Sigmoid colon (tissue), 7 donors: ENCODE measurements around the gene CCNK. TPM values are rescaled to one million over a fixed set of nuclear protein-coding genes. Genes with fewer than 3 reads are reported as not detected.

Experiments used
- DNase-seq: peaks from one replicate; pipeline ENCODE4 v3.0.0-alpha.2; 2019
- H3K27ac ChIP-seq, 4 donors: fragments of 200-600 bp; sonication (generic); one replicate each; pipeline ENCODE4 v1.5.1; 2016 to 2019; ENCODE audit warnings: mild to moderate bottlenecking in 1 of 4
- H3K27me3 ChIP-seq, 3 donors: fragments of 200-600 bp; sonication (generic); one replicate each; pipeline ENCODE4 v1.5.1; 2019; ENCODE audit warnings: mild to moderate bottlenecking in 1 of 3
- H3K36me3 ChIP-seq, 4 donors: fragments of 200-600 bp; sonication (generic); one replicate each; pipeline ENCODE4 v1.5.1; 2016 to 2019
- H3K4me1 ChIP-seq, 4 donors: fragments of 200-600 bp; sonication (generic); one replicate each; pipeline ENCODE4 v1.5.1; 2017 to 2019
- H3K4me3 ChIP-seq, 4 donors: fragments of 200-600 bp; sonication (generic); one replicate each; pipeline ENCODE4 v1.5.1; 2017 to 2019; ENCODE audit warnings: mild to moderate bottlenecking in 2 of 4, moderate library complexity in 1 of 4
- H3K9me3 ChIP-seq, 4 donors: fragments of 200-600 bp in 3 of 4; sonication (generic) in 3 of 4; one replicate each; pipeline versions ENCODE4 v1.5.1 to v1.6.1; 2013 to 2019
- CTCF ChIP-seq, 4 experiments: fragments of 450-650 bp in 3 of 4; fragments of 200-600 bp in 1 of 4; IDR thresholded peaks; one replicate each; pipeline ENCODE4 v1.5.1; 2016 to 2019; ENCODE audit warnings: antibody characterized with exemption in 4 of 4, mild to moderate bottlenecking in 3 of 4, moderate library complexity in 2 of 4
- EP300 ChIP-seq, 4 donors: sonication (generic); formaldehyde crosslinking; IDR thresholded peaks; one replicate each; pipeline ENCODE4 v1.6.1; 2017; ENCODE audit warnings: antibody characterized with exemption in 4 of 4
- POLR2A ChIP-seq, 2 donors: fragments of 450-650 bp; IDR thresholded peaks; one replicate each; pipeline ENCODE4 v1.6.1; 2016; ENCODE audit warnings: antibody characterized with exemption in 2 of 2, mild to moderate bottlenecking in 2 of 2, moderate library complexity in 2 of 2
- POLR2AphosphoS5 ChIP-seq, 4 donors: sonication (generic); formaldehyde crosslinking; IDR thresholded peaks; one replicate each; pipeline ENCODE4 v1.6.1; 2017; ENCODE audit warnings: antibody characterized with exemption in 4 of 4
- WGBS, 2 donors: extraction: QIAGEN DNeasy Blood & Tissue Kit; methylation state at CpG; one replicate each; pipeline ENCODE4 v1.1.7; 2013; 5-methylcytosine and 5-hydroxymethylcytosine counted together
- intact Hi-C: fragments of 100-400 bp; cut with DNase I; formaldehyde crosslinking; loops from one replicate; pipeline ENCODE4 v1.15.1; 2023
- polyA plus RNA-seq, 3 donors: library from polyadenylated mRNA; stranded (reverse); fragments of 200-250 nt; gene quantifications; one replicate each; pipeline ENCODE4 v1.2.3, GENCODE V29; 2013
- total RNA-seq, 4 donors: library from RNA; depleted of rRNA; stranded (reverse); fragments of >200 nt; gene quantifications; one replicate each; pipeline ENCODE4 v1.1.0, GENCODE V29; 2016
- donor health status: healthy with polysubstance abuse.
- donor health status: Bipolar disorder and iron deficiency.
- donor health status: healthy.

CCNK gene
- total and polyA plus RNA-seq, 7 donors = 13.2 to 25.9 (median 18.1) TPM

GRCh38 chr14:99513946-99514551 lies 32.8 kb downstream of the CCNK start:
- no peak for DNase-seq
- no peaks in the 10 kb centered on the region for H3K9me3 ChIP-seq
- peaks cover 17 to 44% (median 27%) of the 10 kb centered on the region in 4 donors for H3K36me3 ChIP-seq
- H3K4me3 ChIP-seq = no peak overlapping the region
- H3K27me3 ChIP-seq = no peaks in the 10 kb centered on the region
- intact Hi-C loops = no loop called here
- H3K4me1 ChIP-seq = peaks cover 0 to 53% (median 44%) of the 10 kb centered on the region in 4 donors
- TF ChIP-seq POLR2A (IDR thresholded peaks at IDR 0.05) (no peak), EP300 (IDR thresholded peaks at IDR 0.05) (no peak), POLR2AphosphoS5 (IDR thresholded peaks at IDR 0.05) (no peak), CTCF (IDR thresholded peaks at IDR 0.05) (no peak)
- 86 to 87% methylated on average over 13 of the region's 13 CpGs for WGBS, 2 donors
- H3K27ac ChIP-seq = peak overlapping the region in 3 of 4 donors; percentile 12 to 86 (median 84)

DNA sequence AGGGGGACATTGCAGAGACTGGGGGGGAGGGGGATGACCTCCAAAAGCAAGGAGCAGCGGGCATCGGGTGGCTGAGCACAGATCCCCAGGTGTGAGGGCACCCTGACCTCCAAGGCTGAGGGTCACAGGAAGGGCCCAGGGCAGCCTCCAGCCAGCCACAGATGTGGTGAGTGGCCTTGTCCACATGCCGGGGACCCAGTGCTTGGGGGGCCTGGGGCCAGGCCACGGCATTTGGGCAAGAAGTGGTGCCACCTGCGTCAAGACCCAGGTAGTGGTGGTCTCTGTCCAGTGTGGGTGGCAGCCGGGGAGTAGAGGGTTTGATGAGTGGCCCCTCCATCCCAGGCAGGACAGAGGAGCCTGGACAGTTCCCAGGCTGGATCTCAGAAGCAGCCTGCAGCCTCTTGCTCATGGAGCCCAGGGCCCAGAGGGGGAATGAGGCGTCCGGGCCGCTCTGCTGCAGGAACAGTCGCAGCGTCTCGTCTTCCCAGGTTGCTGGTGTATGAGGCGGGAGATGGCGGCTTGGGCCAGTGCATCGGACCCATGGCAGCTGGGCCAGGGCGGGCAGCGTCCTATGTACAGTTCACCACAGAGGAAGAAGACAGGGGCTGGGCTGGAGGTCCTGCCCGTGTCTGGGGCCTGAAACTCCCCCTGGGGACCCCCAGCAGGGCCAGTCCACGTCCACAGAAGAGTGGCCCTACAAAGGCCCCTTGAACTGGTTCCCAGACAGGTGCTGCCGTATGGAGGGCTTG lies 33.5 kb downstream of the CCNK start:
- Histone ChIP-seq H3K9me3 (no peaks in the 10 kb centered on the region), H3K27ac (peak overlapping the region in 3 of 4 donors; percentile 12 to 86 (median 84)), H3K4me3 (no peak overlapping the region), H3K36me3 (peaks cover 10 to 37% (median 21%) of the 10 kb centered on the region in 4 donors), H3K4me1 (peaks cover 0 to 53% (median 44%) of the 10 kb centered on the region in 4 donors), H3K27me3 (no peaks in the 10 kb centered on the region)
- intact Hi-C loops = no loop called here
- DNase-seq = no peak
- no peak for TF ChIP-seq POLR2A (IDR thresholded peaks at IDR 0.05)
- 92 to 93% methylated on average over 20 of the region's 20 CpGs for WGBS, 2 donors

- Histone ChIP-seq H3K4me3 (no peak overlapping the region), H3K27ac (peak overlapping the region in 1 of 4 donors; percentile 9), H3K9me3 (no peaks in the 10 kb centered on the region), H3K4me1 (peaks cover 0 to 52% (median 42%) of the 10 kb centered on the region in 4 donors), H3K27me3 (no peaks in the 10 kb centered on the region), H3K36me3 (peaks cover 7 to 33% (median 18%) of the 10 kb centered on the region in 4 donors)
- no peak for TF ChIP-seq CTCF (IDR thresholded peaks at IDR 0.05)
- no peak for TF ChIP-seq POLR2AphosphoS5 (IDR thresholded peaks at IDR 0.05)
- TF ChIP-seq EP300 (IDR thresholded peaks at IDR 0.05) = no peak
- no peak for TF ChIP-seq POLR2A (IDR thresholded peaks at IDR 0.05)
- no peak for DNase-seq
- 89 to 90% methylated on average over 27 of the region's 27 CpGs for WGBS, 2 donors
- intact Hi-C loops = no loop called here
These were observed 34.3 kb downstream of the CCNK start for GRCh38 chr14:99515301-99516155.

DNA sequence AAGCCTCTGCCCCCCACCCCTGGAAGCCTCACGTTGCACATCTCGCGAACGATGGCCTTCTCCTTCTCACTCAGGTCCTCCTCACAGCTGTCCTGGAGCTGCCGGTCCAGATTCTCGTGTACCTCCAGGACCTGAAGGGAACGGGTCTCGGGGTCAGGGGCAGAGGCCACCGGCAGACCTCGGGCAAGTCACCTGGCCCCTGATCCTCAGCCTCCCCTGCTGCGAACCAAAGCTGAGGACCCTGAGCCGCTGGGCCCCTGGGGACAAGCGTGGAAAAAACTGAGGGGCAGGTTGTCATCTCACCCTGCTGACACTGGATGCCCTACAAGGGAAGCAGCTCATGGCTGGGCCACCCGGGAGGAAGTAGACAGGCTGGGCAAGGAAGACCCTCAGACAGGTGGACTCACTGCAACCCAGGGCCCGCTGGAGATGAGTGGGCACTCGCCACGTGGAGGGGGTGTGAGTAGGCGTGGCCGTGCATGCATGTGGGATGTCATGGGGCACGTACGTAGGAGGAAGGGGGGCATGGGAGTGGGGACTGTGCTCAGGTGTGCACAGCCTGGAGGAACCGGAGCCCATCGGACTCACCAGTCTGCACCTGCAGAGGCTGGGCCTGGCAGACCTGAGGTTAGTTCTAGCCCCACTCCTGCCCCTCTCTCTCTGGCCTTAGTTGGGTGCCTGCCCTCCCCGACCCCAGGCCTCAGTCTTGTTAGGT lies 35.1 kb downstream of the CCNK start:
- Histone ChIP-seq H3K4me1 (peaks cover 0 to 49% (median 42%) of the 10 kb centered on the region in 4 donors), H3K27me3 (no peaks in the 10 kb centered on the region), H3K4me3 (no peak overlapping the region), H3K9me3 (no peaks in the 10 kb centered on the region), H3K36me3 (peaks cover 7 to 33% (median 18%) of the 10 kb centered on the region in 4 donors), H3K27ac (peak overlapping the region in 1 of 4 donors; percentile 9)
- intact Hi-C loops = no loop called here
- TF ChIP-seq POLR2A (IDR thresholded peaks at IDR 0.05) (no peak), CTCF (IDR thresholded peaks at IDR 0.05) (no peak), POLR2AphosphoS5 (IDR thresholded peaks at IDR 0.05) (no peak), EP300 (IDR thresholded peaks at IDR 0.05) (no peak)
- 81 to 84% methylated on average over 24 of the region's 24 CpGs for WGBS, 2 donors
- DNase-seq = no peak
